ENCODE results near the gene ECSIT.

ECSIT gene

GRCh38 chr19:11549386-11549953 lies 20.5 kb upstream of the ECSIT start:
- no peak for DNase-seq

- DNase-seq, result no peak
These were observed 19.2 kb upstream of the ECSIT start for GRCh38 chr19:11547929-11548700.

GRCh38 chr19:11541238-11541637 lies 12.3 kb upstream of the ECSIT start:
- no peak for DNase-seq

GRCh38 chr19:11540645-11541044 lies 11.7 kb upstream of the ECSIT start:
- DNase-seq, result no peak

- DNase-seq, result no peak
These were observed 10.8 kb upstream of the ECSIT start for GRCh38 chr19:11539495-11540365.

- no peak for DNase-seq
These were observed 9.5 kb upstream of the ECSIT start, which contains the start of gene CNN1 for GRCh38 chr19:11538232-11539036. TSS of gene CNN1 (plus strand) at chr19:11538851. CDS start at chr19:11538928, 77 bp downstream.

- peak; percentile 87 for DNase-seq
These were observed 7.1 kb upstream of the ECSIT start for GRCh38 chr19:11535792-11536595.

GRCh38 chr19:11534948-11535347 lies 6.0 kb upstream of the ECSIT start:
- DNase-seq, result no peak

GRCh38 chr19:11534538-11534937 lies 5.6 kb upstream of the ECSIT start:
- peak; percentile 72 for DNase-seq

- peak; percentile 75 for DNase-seq
These were observed 1.5 kb upstream of the ECSIT start for GRCh38 chr19:11530432-11530831.

- no peak for DNase-seq
These were observed 9.8 kb downstream of the ECSIT start for GRCh38 chr19:11519138-11519537.

GRCh38 chr19:11513946-11514345 lies 15.0 kb downstream of the ECSIT start:
- DNase-seq, result no peak

- no peak for DNase-seq
These were observed 18.5 kb downstream of the ECSIT start for GRCh38 chr19:11510444-11510843.

GRCh38 chr19:11507370-11508078 lies 21.4 kb downstream of the ECSIT start:
- no peak for DNase-seq

- DNase-seq, result no peak
These were observed 22.0 kb downstream of the ECSIT start for GRCh38 chr19:11506967-11507366.

GRCh38 chr19:11506101-11506555 lies 22.8 kb downstream of the ECSIT start:
- peak; percentile 46 for DNase-seq

- peak; percentile 96 for DNase-seq
These were observed 23.3 kb downstream of the ECSIT start, which contains the start of gene ZNF653 for GRCh38 chr19:11505504-11506100. TSS of gene ZNF653 (minus strand) at chr19:11505839. CDS start at chr19:11505786, 53 bp downstream.

GRCh38 chr19:11505032-11505503 lies 23.9 kb downstream of the ECSIT start:
- peak; percentile 96 for DNase-seq

GRCh38 chr19:11504502-11505031 lies 24.4 kb downstream of the ECSIT start:
- no peak for DNase-seq

GRCh38 chr19:11499890-11500420 lies 29.0 kb downstream of the ECSIT start:
- no peak for DNase-seq

Measured in MV-4-11 (cell line).